Left lung (tissue), 10 donors: Measurements from ENCODE around the gene EPHB2. TPM values are rescaled to one million over a fixed set of nuclear protein-coding genes. Genes with fewer than 3 reads are reported as not detected.

Experiments
- ATAC-seq: fragments of 200-7000 bp; cut with Tn5 transposase; one replicate; pipeline ENCODE4 v1.9.1; 2020; ENCODE audit warnings: moderate library complexity
- DNase-seq, 4 donors: peaks; one replicate each; pipeline ENCODE4 v3.0.0-alpha.2; 2013 to 2020
- H3K27ac ChIP-seq, 2 donors: fragments of 200-600 bp; sonication (generic) in 1 of 2; one replicate each; pipeline versions ENCODE4 v1.5.0 to v1.8.0; 2020 to 2021
- H3K27me3 ChIP-seq, 2 donors: fragments of 200-600 bp; sonication (generic) in 1 of 2; one replicate each; pipeline versions ENCODE4 v1.5.0 to v1.8.0; 2020 to 2021
- H3K36me3 ChIP-seq, 2 donors: fragments of 200-600 bp; sonication (generic) in 1 of 2; one replicate each; pipeline versions ENCODE4 v1.5.0 to v1.8.0; 2020 to 2021
- H3K4me1 ChIP-seq, 2 donors: fragments of 200-600 bp; one replicate each; pipeline ENCODE4 v1.8.0; 2021
- H3K4me3 ChIP-seq, 2 donors: fragments of 200-600 bp; sonication (generic) in 1 of 2; one replicate each; pipeline versions ENCODE4 v1.5.0 to v1.8.0; 2020 to 2021; ENCODE audit warnings: mild to moderate bottlenecking in 1 of 2
- H3K9me3 ChIP-seq, 2 donors: fragments of 200-600 bp; sonication (generic) in 1 of 2; one replicate each; pipeline versions ENCODE4 v1.5.0 to v1.8.0; 2020 to 2021
- CTCF ChIP-seq, 2 donors: fragments of 200-600 bp; sonication (generic) in 1 of 2; IDR thresholded peaks; one replicate each; pipeline versions ENCODE4 v1.5.0 to v1.8.0; 2021; ENCODE audit warnings: antibody characterized with exemption in 2 of 2
- intact Hi-C, 2 donors: fragments of 100-400 bp; cut with DNase I; formaldehyde crosslinking; loops; one replicate each; pipeline versions ENCODE4 v1.11.2 to v1.14.2; 2022
- polyA plus RNA-seq, 6 donors: library from polyadenylated mRNA; unstranded; fragments of 120-200 nt; gene quantifications; one replicate each; pipeline ENCODE4 v1.2.1, GENCODE V29; 2013; ENCODE audit not compliant: insufficient read length in 6 of 6
- total RNA-seq, 2 donors: library from RNA; stranded (reverse); fragmentation: NEBNext Ultra II Directional; extraction: Animal tissue kit (Norgen Biotek cat#: 25700); gene quantifications; one replicate each; pipeline ENCODE4 v1.2.1, GENCODE V29; 2021
- donor health status: DM: no; HTN: yes; CAD: no.
- donor health status: DM: no; HTN: no; CAD: no.

The EPHB2 gene
- total and polyA plus RNA-seq, 8 donors, result 11.3 to 21.0 (median 17.2) TPM

GRCh38 chr1:22688466-22688865 is 22.2 kb upstream of the EPHB2 start:
- Histone ChIP-seq H3K36me3 (no peaks in the 10 kb centered on the region), H3K4me1 (no peaks in the 10 kb centered on the region), H3K9me3 (no peaks in the 10 kb centered on the region), H3K27me3 (peaks cover 0 to 45% of the 10 kb centered on the region in 2 donors), H3K27ac (no peak overlapping the region), H3K4me3 (no peak overlapping the region)
- DNase-seq (no peak), ATAC-seq (no peak)
- intact Hi-C loops, result no loop called here
- no peak for TF ChIP-seq CTCF (IDR thresholded peaks at IDR 0.05)

- no peak overlapping the region for H3K27ac ChIP-seq
- TF ChIP-seq CTCF (IDR thresholded peaks at IDR 0.05), result no peak
- H3K27me3 ChIP-seq, result peaks cover 0 to 45% of the 10 kb centered on the region in 2 donors
- no peaks in the 10 kb centered on the region for H3K4me1 ChIP-seq
- peak; percentile 25 for ATAC-seq
- H3K4me3 ChIP-seq, result no peak overlapping the region
- intact Hi-C loops, result no loop called here
- H3K9me3 ChIP-seq, result no peaks in the 10 kb centered on the region
- H3K36me3 ChIP-seq, result no peaks in the 10 kb centered on the region
- no peak for DNase-seq
These were observed 21.1 kb upstream of the EPHB2 start for GRCh38 chr1:22689505-22689904.

- Histone ChIP-seq H3K4me1 (no peaks in the 10 kb centered on the region), H3K9me3 (no peaks in the 10 kb centered on the region), H3K4me3 (no peak overlapping the region), H3K36me3 (no peaks in the 10 kb centered on the region), H3K27ac (no peak overlapping the region), H3K27me3 (peaks cover 0 to 34% of the 10 kb centered on the region in 2 donors)
- intact Hi-C loops, result no loop called here
- no peak for TF ChIP-seq CTCF (IDR thresholded peaks at IDR 0.05)
- no peak for ATAC-seq
- DNase-seq, result no peak
These were observed 19.4 kb upstream of the EPHB2 start for GRCh38 chr1:22691031-22691753.

GRCh38 chr1:22694172-22694571 is 16.5 kb upstream of the EPHB2 start:
- Histone ChIP-seq H3K36me3 (no peaks in the 10 kb centered on the region), H3K27me3 (peaks cover 0 to 12% of the 10 kb centered on the region in 2 donors), H3K27ac (no peak overlapping the region), H3K4me1 (no peaks in the 10 kb centered on the region), H3K4me3 (no peak overlapping the region), H3K9me3 (no peaks in the 10 kb centered on the region)
- DNase-seq (no peak), ATAC-seq (no peak)
- intact Hi-C loops, result no loop called here
- no peak for TF ChIP-seq CTCF (IDR thresholded peaks at IDR 0.05)

GRCh38 chr1:22696610-22697009 is 14.0 kb upstream of the EPHB2 start:
- no peak for TF ChIP-seq CTCF (IDR thresholded peaks at IDR 0.05)
- no peak for DNase-seq
- intact Hi-C loops, result no loop called here
- no peak for ATAC-seq
- H3K4me3 ChIP-seq, result no peak overlapping the region
- no peak overlapping the region for H3K27ac ChIP-seq
- H3K9me3 ChIP-seq, result no peaks in the 10 kb centered on the region
- peaks cover 0 to 6% of the 10 kb centered on the region in 2 donors for H3K27me3 ChIP-seq
- H3K36me3 ChIP-seq, result no peaks in the 10 kb centered on the region
- H3K4me1 ChIP-seq, result no peaks in the 10 kb centered on the region
